ENCODE data around the gene ERICH3.

GRCh38 chr1:74681851-74682250, 8.3 kb upstream of the ERICH3 start:
- TF ChIP-seq POLR2A (IDR thresholded peaks at IDR 0.05; ENCODE audit: extremely low read depth, insufficient read length) (no peak), CTCF (IDR thresholded peaks at IDR 0.05; ENCODE audit: low read depth, low read length) (no peak), MAX (IDR thresholded peaks at IDR 0.05; ENCODE audit: low read depth, low read length) (no peak), MYC (IDR thresholded peaks at IDR 0.05; ENCODE audit: low read depth, low read length) (no peak)
